Endodermal cell (in vitro differentiated cells): ENCODE results near the gene ABCA9. TPM values are rescaled to one million over a fixed set of nuclear protein-coding genes. Genes with fewer than 3 reads are reported as not detected.

Source experiments
- DNase-seq: peaks from one replicate; pipeline ENCODE4 v3.0.0-alpha.2; 2017
- H3K27ac ChIP-seq: 2 replicates; pipeline ENCODE4 v1.5.1; 2013; ENCODE audit warnings: mild to moderate bottlenecking, low read depth, low read length, moderate library complexity
- H3K27me3 ChIP-seq: 2 replicates; pipeline ENCODE4 v1.6.1; 2013; ENCODE audit warnings: mild to moderate bottlenecking, low read length, moderate library complexity; ENCODE audit not compliant: insufficient read depth, control insufficient read depth, poor library complexity, severe bottlenecking
- H3K36me3 ChIP-seq: 2 replicates; pipeline ENCODE4 v1.7.0; 2013; ENCODE audit warnings: mild to moderate bottlenecking, low read length, moderate library complexity; ENCODE audit not compliant: control insufficient read depth, insufficient read depth
- H3K4me1 ChIP-seq: one replicate; pipeline ENCODE4 v1.7.0; 2013; ENCODE audit warnings: low read length; ENCODE audit not compliant: control insufficient read depth, insufficient read depth
- H3K4me3 ChIP-seq: 2 replicates; pipeline ENCODE4 v1.5.1; 2013; ENCODE audit warnings: mild to moderate bottlenecking, low read length, moderate library complexity
- H3K9ac ChIP-seq: 2 replicates; pipeline ENCODE4 v1.6.1; 2013; ENCODE audit warnings: mild to moderate bottlenecking, low read length, moderate library complexity; ENCODE audit not compliant: poor library complexity, severe bottlenecking; ENCODE audit errors: extremely low read depth
- H3K9me3 ChIP-seq: 2 replicates; pipeline ENCODE4 v1.6.1; 2013; ENCODE audit warnings: mild to moderate bottlenecking, low read length, moderate library complexity; ENCODE audit not compliant: control insufficient read depth
- H3K27ac Mint-ChIP-seq: 2 replicates; pipeline ENCODE4 v1.8.0; 2020; ENCODE audit warnings: mixed read lengths
- H3K27me3 Mint-ChIP-seq: 2 replicates; pipeline ENCODE4 v1.8.0; 2021; ENCODE audit warnings: mild to moderate bottlenecking, mixed read lengths; ENCODE audit not compliant: insufficient read depth
- H3K36me3 Mint-ChIP-seq: 2 replicates; pipeline ENCODE4 v1.8.0; 2020; ENCODE audit warnings: low read depth, mixed read lengths
- H3K4me1 Mint-ChIP-seq: 2 replicates; pipeline ENCODE4 v1.8.0; 2020; ENCODE audit warnings: mixed read lengths
- H3K4me3 Mint-ChIP-seq: 2 replicates; pipeline ENCODE4 v1.8.0; 2020; ENCODE audit warnings: mild to moderate bottlenecking, moderate library complexity, mixed read lengths
- H3K9me3 Mint-ChIP-seq: 2 replicates; pipeline ENCODE4 v1.8.0; 2020; ENCODE audit warnings: mild to moderate bottlenecking, mixed read lengths
- WGBS, 2 experiments: methylation state at CpG; one replicate each; pipeline versions ENCODE4 v1.1.5 to v1.1.7; 2013; ENCODE audit warnings: missing lambda C conversion rate in 2 of 2, mixed read lengths in 1 of 2; ENCODE audit not compliant: insufficient coverage in 1 of 2, insufficient read length in 1 of 2; 5-methylcytosine and 5-hydroxymethylcytosine counted together
- microRNA-seq: library from miRNA; unstranded; fragments of <30 nt; microRNA quantifications from one replicate; pipeline ENCODE4 v1.2.0, GENCODE V29; 2020; ENCODE audit warnings: borderline microRNAs expressed
- total RNA-seq, 2 donors: library from RNA; stranded (reverse); fragmentation: NEBNext Ultra II Directional in 1 of 2; extraction: Animal tissue kit (Norgen Biotek cat#: 25700) in 1 of 2; gene quantifications; 2 replicates in 1 of 2; 3 replicates in 1 of 2; pipeline ENCODE4 v1.2.1, GENCODE V29; 2021
- TF ChIP-seq, protein P1 (sequence below): fragments of 200-600 bp; sonication (generic); conservative IDR thresholded peaks from 2 replicates; pipeline ENCODE4 v1.5.0; 2021; ENCODE audit warnings: antibody characterized with exemption, mild to moderate bottlenecking

The ABCA9 gene
- total RNA-seq, 2 donors from 2014 or later: not detected

DNA sequence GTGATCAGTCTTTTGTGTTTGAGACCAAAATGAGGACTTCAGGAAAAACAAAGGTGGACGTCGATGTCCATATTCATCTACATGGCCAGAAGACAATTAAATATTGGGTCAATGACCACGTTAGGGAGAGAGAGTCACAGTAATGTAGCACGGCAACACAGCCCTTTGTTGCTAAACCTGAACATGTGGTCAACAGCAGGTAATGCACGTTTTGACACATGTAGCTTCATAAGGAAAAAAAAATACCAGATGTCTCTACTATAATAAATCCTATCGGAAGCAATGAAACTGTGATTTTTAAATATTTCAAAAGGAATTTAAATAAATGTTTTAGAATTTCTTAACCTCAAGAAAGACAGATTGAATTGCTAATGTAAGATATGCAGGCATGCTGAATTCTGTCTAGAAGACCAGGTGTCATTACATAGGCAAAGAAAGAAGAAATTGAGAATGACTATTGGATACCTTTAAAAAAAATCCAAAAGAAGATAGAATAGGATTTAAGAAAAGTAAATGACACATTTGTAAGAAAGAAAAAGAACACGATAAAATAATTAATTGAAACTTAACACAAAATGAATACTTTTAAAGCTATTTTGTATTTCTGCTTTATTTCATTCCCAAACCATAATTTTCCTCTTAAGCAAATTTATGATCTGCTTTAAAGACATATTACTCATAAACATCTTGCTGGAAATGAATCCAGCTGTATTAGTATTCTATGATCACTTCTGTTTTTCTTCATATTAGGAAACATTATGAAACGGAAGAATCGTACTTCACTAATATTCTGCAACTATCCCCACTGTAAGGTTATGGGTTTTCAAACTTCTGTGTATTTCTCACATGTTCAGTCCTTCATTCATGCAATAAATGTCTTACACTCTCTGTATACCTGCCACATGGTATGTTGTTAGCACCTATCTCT is 135.7 kb downstream of the ABCA9 start:
- no peaks in the 10 kb centered on the region for H3K27me3 Mint-ChIP-seq
- peaks cover 1% of the 10 kb centered on the region for H3K4me1 Mint-ChIP-seq
- no peak for DNase-seq
- no peaks in the 10 kb centered on the region for H3K4me1 ChIP-seq
- no peaks in the 10 kb centered on the region for H3K9me3 ChIP-seq
- H3K27ac ChIP-seq: no peak overlapping the region
- H3K36me3 Mint-ChIP-seq: no peaks in the 10 kb centered on the region
- H3K9me3 Mint-ChIP-seq: no peaks in the 10 kb centered on the region
- 89 to 93% methylated on average over 7 of the region's 9 CpGs for WGBS, 2 experiments
- no peak overlapping the region for H3K27ac Mint-ChIP-seq
- no peak overlapping the region for H3K9ac ChIP-seq
- H3K4me3 ChIP-seq: no peak overlapping the region
- no peaks in the 10 kb centered on the region for H3K27me3 ChIP-seq
- H3K4me3 Mint-ChIP-seq: no peak overlapping the region
- TF ChIP-seq, protein P1, sequence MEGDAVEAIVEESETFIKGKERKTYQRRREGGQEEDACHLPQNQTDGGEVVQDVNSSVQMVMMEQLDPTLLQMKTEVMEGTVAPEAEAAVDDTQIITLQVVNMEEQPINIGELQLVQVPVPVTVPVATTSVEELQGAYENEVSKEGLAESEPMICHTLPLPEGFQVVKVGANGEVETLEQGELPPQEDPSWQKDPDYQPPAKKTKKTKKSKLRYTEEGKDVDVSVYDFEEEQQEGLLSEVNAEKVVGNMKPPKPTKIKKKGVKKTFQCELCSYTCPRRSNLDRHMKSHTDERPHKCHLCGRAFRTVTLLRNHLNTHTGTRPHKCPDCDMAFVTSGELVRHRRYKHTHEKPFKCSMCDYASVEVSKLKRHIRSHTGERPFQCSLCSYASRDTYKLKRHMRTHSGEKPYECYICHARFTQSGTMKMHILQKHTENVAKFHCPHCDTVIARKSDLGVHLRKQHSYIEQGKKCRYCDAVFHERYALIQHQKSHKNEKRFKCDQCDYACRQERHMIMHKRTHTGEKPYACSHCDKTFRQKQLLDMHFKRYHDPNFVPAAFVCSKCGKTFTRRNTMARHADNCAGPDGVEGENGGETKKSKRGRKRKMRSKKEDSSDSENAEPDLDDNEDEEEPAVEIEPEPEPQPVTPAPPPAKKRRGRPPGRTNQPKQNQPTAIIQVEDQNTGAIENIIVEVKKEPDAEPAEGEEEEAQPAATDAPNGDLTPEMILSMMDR: no peak
- no peaks in the 10 kb centered on the region for H3K36me3 ChIP-seq

Small RNA genes within 50 kb of the gene (microRNA-seq; reads per million reads assigned to microRNA genes)
- gene MIR4524A (not detected), gene MIR4524B (not detected)

Other genes with a start within 250 kb of the ABCA9 start
- gene ABCA8, start 105.5 kb downstream of the ABCA9 start, total RNA-seq: not detected
- not detected for gene ABCA6, start 81.0 kb upstream of the ABCA9 start, total RNA-seq
- not detected for gene ABCA10, start 167.9 kb upstream of the ABCA9 start, total RNA-seq